Loucy (cell line): ENCODE results near the gene MARCOL.

Experiments
- H2AFZ ChIP-seq: fragments of 200-600 bp; sonication (generic); 2 replicates; pipeline ENCODE4 v1.6.0; 2016; ENCODE audit warnings: antibody characterized with exemption, mild to moderate bottlenecking, low read length, moderate library complexity
- H3F3A ChIP-seq: fragments of 200-600 bp; 2 replicates; pipeline ENCODE4 v1.6.0; 2016; ENCODE audit warnings: antibody characterized with exemption, low read depth, mild to moderate bottlenecking
- H3K27me3 ChIP-seq: fragments of 200-600 bp; sonication (generic); 2 replicates; pipeline ENCODE4 v1.6.1; 2014; ENCODE audit warnings: low read length, mild to moderate bottlenecking; ENCODE audit not compliant: insufficient read depth, poor library complexity, severe bottlenecking
- H3K36me3 ChIP-seq: fragments of 200-600 bp; sonication (generic); 2 replicates; pipeline ENCODE4 v1.6.1; 2016; ENCODE audit warnings: low read length; ENCODE audit not compliant: insufficient read depth
- H3K4me1 ChIP-seq: fragments of 200-600 bp; sonication (generic); 2 replicates; pipeline ENCODE4 v1.5.1; 2014; ENCODE audit warnings: low read length, mild to moderate bottlenecking; ENCODE audit not compliant: insufficient read depth, poor library complexity, severe bottlenecking
- H3K4me2 ChIP-seq: fragments of 200-600 bp; sonication (generic); 2 replicates; pipeline ENCODE4 v1.6.0; 2014; ENCODE audit warnings: antibody characterized with exemption, low read length, low read depth, mild to moderate bottlenecking; ENCODE audit not compliant: poor library complexity, severe bottlenecking
- H3K4me3 ChIP-seq: fragments of 200-600 bp; sonication (generic); 2 replicates; pipeline ENCODE4 v1.5.1; 2014; ENCODE audit warnings: low read length, mild to moderate bottlenecking, mixed read lengths; ENCODE audit not compliant: poor library complexity, severe bottlenecking
- H3K79me2 ChIP-seq: fragments of 200-600 bp; sonication (generic); 2 replicates; pipeline ENCODE4 v1.6.1; 2014; ENCODE audit warnings: low read length; ENCODE audit not compliant: insufficient read depth
- H3K9ac ChIP-seq: fragments of 200-600 bp; sonication (generic); 2 replicates; pipeline ENCODE4 v1.6.0; 2014; ENCODE audit warnings: mild to moderate bottlenecking, low read depth, low read length, moderate library complexity; ENCODE audit not compliant: poor library complexity, severe bottlenecking
- H3K9me2 ChIP-seq: fragments of 200-600 bp; sonication (generic); replicated peaks from 2 replicates; pipeline ENCODE4 v1.6.1; 2016; ENCODE audit warnings: low read depth, low read length, mixed read lengths
- H3K9me3 ChIP-seq: fragments of 200-600 bp; sonication (generic); 2 replicates; pipeline ENCODE4 v1.6.1; 2014; ENCODE audit warnings: mild to moderate bottlenecking, antibody characterized with exemption, low read length, low read depth; ENCODE audit not compliant: insufficient read depth
- H4K20me1 ChIP-seq: fragments of 200-600 bp; sonication (generic); 2 replicates; pipeline ENCODE4 v1.6.0; 2014; ENCODE audit warnings: antibody characterized with exemption, low read length, mild to moderate bottlenecking; ENCODE audit not compliant: insufficient read depth, poor library complexity, severe bottlenecking
- CTCF ChIP-seq: fragments of 200-600 bp; sonication (generic); conservative IDR thresholded peaks from 2 replicates; pipeline ENCODE4 v1.5.1; 2014; ENCODE audit warnings: mild to moderate bottlenecking, antibody characterized with exemption, low read length
- EZH2phosphoT487 ChIP-seq: fragments of 200-600 bp; IDR thresholded peaks from 2 replicates; pipeline ENCODE4 v1.6.1; 2018; ENCODE audit warnings: antibody characterized with exemption, mild to moderate bottlenecking, moderate library complexity, borderline replicate concordance

MARCOL gene

GRCh38 chr5:148238418-148238794 lies at the start of gene MARCOL:
TSS of gene MARCOL (plus strand) at chr5:148238525. CDS start at chr5:148238598, 73 bp downstream.
- H3F3A ChIP-seq = no peaks in the 10 kb centered on the region
- H4K20me1 ChIP-seq = no peaks in the 10 kb centered on the region
- H3K4me1 ChIP-seq = no peaks in the 10 kb centered on the region
- TF ChIP-seq EZH2phosphoT487 (no peak), CTCF (no peak)
- no peak within 1 kb of the TSS for H3K4me3 ChIP-seq
- no peaks in the 10 kb centered on the region for H3K79me2 ChIP-seq
- no peaks in the 10 kb centered on the region for H3K9me3 ChIP-seq
- no peaks in the 10 kb centered on the region for H3K27me3 ChIP-seq
- no peaks in the 10 kb centered on the region for H3K36me3 ChIP-seq
- no peak within 1 kb of the TSS for H2AFZ ChIP-seq
- no peak within 1 kb of the TSS for H3K4me2 ChIP-seq
- no peaks in the 10 kb centered on the region for H3K9me2 ChIP-seq
- H3K9ac ChIP-seq = no peak within 1 kb of the TSS

GRCh38 chr5:148191010-148191409 lies 47.3 kb upstream of the MARCOL start:
- no peaks in the 10 kb centered on the region for H3K79me2 ChIP-seq
- no peaks in the 10 kb centered on the region for H3F3A ChIP-seq
- no peaks in the 10 kb centered on the region for H3K36me3 ChIP-seq
- no peak for TF ChIP-seq EZH2phosphoT487
- H3K9me3 ChIP-seq = no peaks in the 10 kb centered on the region
- no peaks in the 10 kb centered on the region for H3K27me3 ChIP-seq
- no peak overlapping the region for H2AFZ ChIP-seq
- no peaks in the 10 kb centered on the region for H3K9me2 ChIP-seq
- H3K4me2 ChIP-seq = no peak overlapping the region
- no peaks in the 10 kb centered on the region for H4K20me1 ChIP-seq
- H3K4me3 ChIP-seq = no peak overlapping the region
- H3K9ac ChIP-seq = no peak overlapping the region
- H3K4me1 ChIP-seq = no peaks in the 10 kb centered on the region

- H3K4me1 ChIP-seq = no peaks in the 10 kb centered on the region
- no peaks in the 10 kb centered on the region for H4K20me1 ChIP-seq
- TF ChIP-seq EZH2phosphoT487 = no peak
- no peaks in the 10 kb centered on the region for H3K9me3 ChIP-seq
- no peaks in the 10 kb centered on the region for H3K9me2 ChIP-seq
- no peaks in the 10 kb centered on the region for H3K27me3 ChIP-seq
- no peaks in the 10 kb centered on the region for H3K36me3 ChIP-seq
- no peak overlapping the region for H3K9ac ChIP-seq
- no peak overlapping the region for H3K4me3 ChIP-seq
- no peak overlapping the region for H2AFZ ChIP-seq
- H3K4me2 ChIP-seq = no peak overlapping the region
- no peaks in the 10 kb centered on the region for H3K79me2 ChIP-seq
- no peaks in the 10 kb centered on the region for H3F3A ChIP-seq
Measured at GRCh38 chr5:148193202-148193601, 45.1 kb upstream of the MARCOL start.

GRCh38 chr5:148201151-148201550 lies 37.2 kb upstream of the MARCOL start:
- H3K4me2 ChIP-seq = peak overlapping the region; percentile 61
- H3F3A ChIP-seq = no peaks in the 10 kb centered on the region
- peak overlapping the region; percentile 78; the same call in 1 of the 2 replicates for H2AFZ ChIP-seq
- no peaks in the 10 kb centered on the region for H3K9me2 ChIP-seq
- no peaks in the 10 kb centered on the region for H3K79me2 ChIP-seq
- H4K20me1 ChIP-seq = no peaks in the 10 kb centered on the region
- H3K27me3 ChIP-seq = no peaks in the 10 kb centered on the region
- peak overlapping the region; percentile 43 for H3K4me3 ChIP-seq
- H3K9ac ChIP-seq = no peak overlapping the region
- H3K9me3 ChIP-seq = no peaks in the 10 kb centered on the region
- peaks cover 7% of the 10 kb centered on the region for H3K4me1 ChIP-seq
- no peak for TF ChIP-seq EZH2phosphoT487
- TF ChIP-seq CTCF = no peak
- H3K36me3 ChIP-seq = no peaks in the 10 kb centered on the region
